Ishikawa (cell line): Measurements from ENCODE around the gene PCMT1.

Experiments
- CEBPB ChIP-seq: IDR thresholded peaks from 2 replicates; pipeline ENCODE4 v1.6.1; 2012
- CREB1 ChIP-seq: IDR thresholded peaks from 2 replicates; pipeline ENCODE4 v1.6.1; 2012; ENCODE audit warnings: low read depth
- EGR1 ChIP-seq: IDR thresholded peaks from 2 replicates; pipeline ENCODE4 v1.6.1; 2012
- EP300 ChIP-seq: IDR thresholded peaks from 2 replicates; pipeline ENCODE4 v1.6.1; 2012; ENCODE audit warnings: borderline replicate concordance
- FOXM1 ChIP-seq: IDR thresholded peaks from 2 replicates; pipeline ENCODE4 v1.6.1; 2012; ENCODE audit warnings: low read depth, borderline replicate concordance
- MAX ChIP-seq: IDR thresholded peaks from 2 replicates; pipeline ENCODE4 v1.6.1; 2012
- NFIC ChIP-seq: IDR thresholded peaks from 2 replicates; pipeline ENCODE4 v1.6.1; 2012
- RAD21 ChIP-seq: IDR thresholded peaks from 2 replicates; pipeline ENCODE4 v1.6.1; 2012; ENCODE audit warnings: low read depth
- REST ChIP-seq: IDR thresholded peaks from 2 replicates; pipeline ENCODE4 v1.6.1; 2012; ENCODE audit warnings: low read depth, mild to moderate bottlenecking
- TAF1 ChIP-seq: IDR thresholded peaks from 2 replicates; pipeline ENCODE4 v1.6.1; 2012; ENCODE audit warnings: low read depth, mild to moderate bottlenecking
- TCF12 ChIP-seq: IDR thresholded peaks from 2 replicates; pipeline ENCODE4 v1.6.1; 2012; ENCODE audit warnings: low read depth
- TEAD4 ChIP-seq: IDR thresholded peaks from 2 replicates; pipeline ENCODE4 v1.6.1; 2012
- USF1 ChIP-seq: IDR thresholded peaks from 2 replicates; pipeline ENCODE4 v1.6.1; 2012
- YY1 ChIP-seq: IDR thresholded peaks from 2 replicates; pipeline ENCODE4 v1.6.1; 2012; ENCODE audit warnings: low read depth
- ZBTB7A ChIP-seq: IDR thresholded peaks from 2 replicates; pipeline ENCODE4 v1.6.1; 2012; ENCODE audit warnings: low read depth

The PCMT1 gene

GRCh38 chr6:149777624-149778023 lies 28.1 kb downstream of the PCMT1 start:
- no peak for TF ChIP-seq FOXM1
- no peak for TF ChIP-seq REST
- TF ChIP-seq CEBPB, result no peak
- no peak for TF ChIP-seq ZBTB7A
- TF ChIP-seq NFIC, result no peak
- no peak for TF ChIP-seq USF1
- no peak for TF ChIP-seq TAF1
- no peak for TF ChIP-seq TCF12
- TF ChIP-seq TEAD4, result no peak
- TF ChIP-seq EP300, result no peak
- no peak for TF ChIP-seq CREB1
- TF ChIP-seq YY1, result no peak
- no peak for TF ChIP-seq RAD21
- TF ChIP-seq MAX, result no peak
- TF ChIP-seq EGR1, result no peak

GRCh38 chr6:149779644-149779963 lies 30.1 kb downstream of the PCMT1 start:
- TF ChIP-seq CEBPB (no peak), EP300 (no peak), FOXM1 (no peak), RAD21 (no peak)

GRCh38 chr6:149781715-149782114 lies 32.2 kb downstream of the PCMT1 start:
- TF ChIP-seq TCF12, result no peak
- TF ChIP-seq MAX, result no peak

GRCh38 chr6:149782337-149782736 lies 32.8 kb downstream of the PCMT1 start:
- no peak for TF ChIP-seq TCF12
- no peak for TF ChIP-seq YY1
- TF ChIP-seq EGR1, result no peak
- no peak for TF ChIP-seq TEAD4

GRCh38 chr6:149783551-149783950 lies 34.0 kb downstream of the PCMT1 start:
- TF ChIP-seq FOXM1, result no peak
- no peak for TF ChIP-seq TEAD4
- TF ChIP-seq CEBPB, result no peak
- no peak for TF ChIP-seq MAX
- no peak for TF ChIP-seq TCF12
- TF ChIP-seq RAD21, result no peak
- no peak for TF ChIP-seq ZBTB7A
- no peak for TF ChIP-seq EGR1
- TF ChIP-seq USF1, result no peak
- TF ChIP-seq CREB1, result no peak
- TF ChIP-seq REST, result no peak
- TF ChIP-seq NFIC, result no peak
- TF ChIP-seq YY1, result no peak
- no peak for TF ChIP-seq TAF1
- TF ChIP-seq EP300, result no peak

GRCh38 chr6:149806127-149806526 lies 56.6 kb downstream of the PCMT1 start:
- no peak for TF ChIP-seq REST
- TF ChIP-seq RAD21, result no peak
- no peak for TF ChIP-seq USF1
- no peak for TF ChIP-seq FOXM1
- TF ChIP-seq TEAD4, result no peak
- no peak for TF ChIP-seq MAX
- TF ChIP-seq YY1, result no peak
- no peak for TF ChIP-seq CEBPB
- no peak for TF ChIP-seq TCF12
- TF ChIP-seq EGR1, result no peak
- TF ChIP-seq NFIC, result no peak
- TF ChIP-seq TAF1, result no peak
- no peak for TF ChIP-seq CREB1
